ENCODE results near the gene TMEM163. TPM values are rescaled to one million over a fixed set of nuclear protein-coding genes. Genes with fewer than 3 reads are reported as not detected.

Gene TMEM163
- total RNA-seq, 2 donors from 2014 or later = 0.24 TPM; not detected in 1

- no peak overlapping the region for H3K27ac ChIP-seq (ENCODE audit: low read depth, low read length)
- no peaks in the 10 kb centered on the region for H3K36me3 ChIP-seq (ENCODE audit: control insufficient read depth, insufficient read depth, low read length)
- no peak overlapping the region for H3K9ac ChIP-seq (ENCODE audit: extremely low read depth, low read length, poor library complexity, severe bottlenecking)
- no peaks in the 10 kb centered on the region for H3K9me3 ChIP-seq (ENCODE audit: control insufficient read depth, low read length)
- no peak for TF ChIP-seq CTCF (conservative IDR thresholded peaks at IDR 0.05)
- no peak overlapping the region for H3K4me3 Mint-ChIP-seq
- H3K27me3 Mint-ChIP-seq (ENCODE audit: insufficient read depth) = no peaks in the 10 kb centered on the region
- no peaks in the 10 kb centered on the region for H3K27me3 ChIP-seq (ENCODE audit: control insufficient read depth, insufficient read depth, low read length, poor library complexity, severe bottlenecking)
- no peak for DNase-seq
- H3K27ac Mint-ChIP-seq = no peak overlapping the region
- peaks cover 5% of the 10 kb centered on the region for H3K4me1 Mint-ChIP-seq
- H3K36me3 Mint-ChIP-seq (ENCODE audit: low read depth) = no peaks in the 10 kb centered on the region
- H3K4me3 ChIP-seq (ENCODE audit: low read length) = no peak overlapping the region
- no peaks in the 10 kb centered on the region for H3K4me1 ChIP-seq (ENCODE audit: control insufficient read depth, insufficient read depth, low read length)
- no peaks in the 10 kb centered on the region for H3K9me3 Mint-ChIP-seq
These were observed 177.8 kb downstream of the TMEM163 start for GRCh38 chr2:134540990-134541389.

- no peaks in the 10 kb centered on the region for H3K27me3 Mint-ChIP-seq (ENCODE audit: insufficient read depth)
- 90 to 94% methylated on average over 2 to 5 of the region's 5 CpGs for WGBS, 2 experiments (ENCODE audit: insufficient coverage in 1 of 2, insufficient read length in 1 of 2)
- H3K27ac ChIP-seq (ENCODE audit: low read depth, low read length) = no peak overlapping the region
- no peak for DNase-seq
- no peaks in the 10 kb centered on the region for H3K27me3 ChIP-seq (ENCODE audit: control insufficient read depth, insufficient read depth, low read length, poor library complexity, severe bottlenecking)
- H3K4me1 Mint-ChIP-seq = peaks cover 8% of the 10 kb centered on the region
- H3K9me3 ChIP-seq (ENCODE audit: control insufficient read depth, low read length) = no peaks in the 10 kb centered on the region
- no peak overlapping the region for H3K9ac ChIP-seq (ENCODE audit: extremely low read depth, low read length, poor library complexity, severe bottlenecking)
- no peaks in the 10 kb centered on the region for H3K36me3 Mint-ChIP-seq (ENCODE audit: low read depth)
- H3K27ac Mint-ChIP-seq = no peak overlapping the region
- no peaks in the 10 kb centered on the region for H3K4me1 ChIP-seq (ENCODE audit: control insufficient read depth, insufficient read depth, low read length)
- H3K4me3 Mint-ChIP-seq = no peak overlapping the region
- no peak for TF ChIP-seq CTCF (conservative IDR thresholded peaks at IDR 0.05)
- no peak overlapping the region for H3K4me3 ChIP-seq (ENCODE audit: low read length)
- H3K9me3 Mint-ChIP-seq = no peaks in the 10 kb centered on the region
- H3K36me3 ChIP-seq (ENCODE audit: control insufficient read depth, insufficient read depth, low read length) = no peaks in the 10 kb centered on the region
These were observed 178.8 kb downstream of the TMEM163 start for GRCh38 chr2:134539981-134540380.

GRCh38 chr2:134537702-134538101 lies 181.1 kb downstream of the TMEM163 start:
- TF ChIP-seq CTCF (conservative IDR thresholded peaks at IDR 0.05) = peak; percentile 48
- DNase-seq = no peak
- Mint-ChIP-seq H3K27me3 (ENCODE audit: insufficient read depth) (no peaks in the 10 kb centered on the region), H3K4me1 (peaks cover 14% of the 10 kb centered on the region), H3K27ac (no peak overlapping the region), H3K4me3 (no peak overlapping the region), H3K9me3 (no peaks in the 10 kb centered on the region), H3K36me3 (ENCODE audit: low read depth) (no peaks in the 10 kb centered on the region)
- Histone ChIP-seq H3K36me3 (ENCODE audit: control insufficient read depth, insufficient read depth, low read length) (no peaks in the 10 kb centered on the region), H3K9me3 (ENCODE audit: control insufficient read depth, low read length) (no peaks in the 10 kb centered on the region), H3K27ac (ENCODE audit: low read depth, low read length) (no peak overlapping the region), H3K4me3 (ENCODE audit: low read length) (no peak overlapping the region), H3K4me1 (ENCODE audit: control insufficient read depth, insufficient read depth, low read length) (no peaks in the 10 kb centered on the region), H3K27me3 (ENCODE audit: control insufficient read depth, insufficient read depth, low read length, poor library complexity, severe bottlenecking) (no peaks in the 10 kb centered on the region), H3K9ac (ENCODE audit: extremely low read depth, low read length, poor library complexity, severe bottlenecking) (no peak overlapping the region)
- WGBS, 2 experiments (ENCODE audit: insufficient coverage in 1 of 2, insufficient read length in 1 of 2) = 91 to 100% methylated on average over 2 to 4 of the region's 4 CpGs
